CD4-positive, alpha-beta T cell treated with Interleukin-21 for 1 hour (primary cell): ENCODE data around the gene GLCE.
"Not testable (repeated sequence)": the region's sequence is repeated elsewhere in the genome, so short reads cannot be mapped to it uniquely, and the experiment has no call there.

ENCODE experiments used
- DNase-seq: peaks from one replicate; pipeline ENCODE4 v3.0.0-alpha.2; 2020

GLCE gene

GRCh38 chr15:69138963-69139362 is 21.5 kb upstream of the GLCE start:
- DNase-seq, result no peak

GRCh38 chr15:69140306-69140705 is 20.1 kb upstream of the GLCE start:
- no peak for DNase-seq

- DNase-seq, result no peak
Observed at GRCh38 chr15:69141286-69141701, 19.1 kb upstream of the GLCE start.

GRCh38 chr15:69141833-69142232 is 18.6 kb upstream of the GLCE start:
- no peak for DNase-seq

- DNase-seq, result no peak
Observed at GRCh38 chr15:69143756-69144436, 16.5 kb upstream of the GLCE start.

- DNase-seq, result no peak
Observed at GRCh38 chr15:69144530-69144929, 15.9 kb upstream of the GLCE start.

GRCh38 chr15:69145149-69145693 is 15.2 kb upstream of the GLCE start:
- no peak for DNase-seq

- no peak for DNase-seq
Observed at GRCh38 chr15:69145694-69146492, 14.5 kb upstream of the GLCE start.

GRCh38 chr15:69146724-69147435 is 13.6 kb upstream of the GLCE start:
- no peak for DNase-seq

GRCh38 chr15:69148465-69148864 is 12.0 kb upstream of the GLCE start:
- no peak for DNase-seq

GRCh38 chr15:69149163-69149562 is 11.3 kb upstream of the GLCE start:
- DNase-seq, result no peak

GRCh38 chr15:69149803-69150202 is 10.6 kb upstream of the GLCE start:
- no peak for DNase-seq

- DNase-seq, result no peak
Observed at GRCh38 chr15:69150336-69150735, 10.1 kb upstream of the GLCE start.

GRCh38 chr15:69150841-69151240 is 9.6 kb upstream of the GLCE start:
- DNase-seq, result no peak

- DNase-seq, result no peak
Observed at GRCh38 chr15:69153046-69153445, 7.4 kb upstream of the GLCE start.

- DNase-seq, result not testable (repeated sequence)
Observed at GRCh38 chr15:69153587-69153986, 6.8 kb upstream of the GLCE start.

GRCh38 chr15:69154078-69154477 is 6.4 kb upstream of the GLCE start:
- DNase-seq, result no peak

GRCh38 chr15:69154684-69155083 is 5.8 kb upstream of the GLCE start:
- DNase-seq, result no peak

GRCh38 chr15:69156736-69157381 is 3.6 kb upstream of the GLCE start:
- no peak for DNase-seq

- no peak for DNase-seq
Observed at GRCh38 chr15:69158201-69158842, 2.1 kb upstream of the GLCE start.

- DNase-seq, result no peak
Observed at GRCh38 chr15:69158843-69159240, 1.6 kb upstream of the GLCE start.

GRCh38 chr15:69159805-69160140 is 662 bp upstream of the GLCE start:
- no peak for DNase-seq
